GM18526 (cell line): Measurements from ENCODE around the gene ASCC1.

Source experiments
- POLR2A ChIP-seq: IDR thresholded peaks from 3 replicates; pipeline ENCODE4 v1.6.1; 2011; ENCODE audit not compliant: insufficient read length; ENCODE audit errors: extremely low read depth

ASCC1 gene

GRCh38 chr10:72201293-72201692 is 14.8 kb downstream of the ASCC1 start:
- TF ChIP-seq POLR2A: no peak

DNA sequence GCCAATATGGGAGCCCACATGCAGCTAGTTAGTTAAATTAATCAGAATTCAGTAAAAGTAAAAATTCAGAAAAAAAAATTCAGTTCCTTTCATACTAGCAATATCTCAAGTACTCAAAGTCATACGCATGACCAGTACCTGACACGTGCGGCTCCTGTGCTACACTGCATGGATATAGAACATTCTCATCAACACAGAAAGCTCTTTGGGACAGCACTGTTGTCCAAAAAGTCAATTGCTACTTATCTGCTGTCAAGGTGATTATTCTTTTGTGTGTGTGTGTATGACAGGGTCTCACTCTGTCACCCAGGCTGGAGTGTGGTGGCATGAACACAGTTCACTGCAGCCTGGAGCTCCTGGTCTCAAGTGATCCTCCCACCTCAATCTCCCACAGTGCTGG is 15.2 kb downstream of the ASCC1 start:
- TF ChIP-seq POLR2A: no peak

- TF ChIP-seq POLR2A: no peak
These were observed 21.1 kb downstream of the ASCC1 start for GRCh38 chr10:72194949-72195348.

DNA sequence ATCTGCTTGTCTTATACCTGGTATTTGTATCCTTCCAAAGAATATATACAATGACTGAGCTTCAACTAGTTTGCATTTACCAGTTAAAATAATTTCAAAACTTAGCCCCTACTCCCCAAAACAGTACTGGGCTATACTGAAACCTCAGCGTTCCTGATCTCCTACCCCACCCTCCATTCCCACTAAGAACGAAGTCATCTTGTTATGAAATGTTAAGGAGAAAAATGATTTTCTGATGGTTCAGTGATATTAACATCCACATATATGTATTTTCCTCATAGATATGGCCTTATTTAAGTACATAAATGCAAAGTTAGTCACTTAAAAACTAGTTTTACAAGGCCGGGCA is 29.1 kb downstream of the ASCC1 start:
- TF ChIP-seq POLR2A: no peak

DNA sequence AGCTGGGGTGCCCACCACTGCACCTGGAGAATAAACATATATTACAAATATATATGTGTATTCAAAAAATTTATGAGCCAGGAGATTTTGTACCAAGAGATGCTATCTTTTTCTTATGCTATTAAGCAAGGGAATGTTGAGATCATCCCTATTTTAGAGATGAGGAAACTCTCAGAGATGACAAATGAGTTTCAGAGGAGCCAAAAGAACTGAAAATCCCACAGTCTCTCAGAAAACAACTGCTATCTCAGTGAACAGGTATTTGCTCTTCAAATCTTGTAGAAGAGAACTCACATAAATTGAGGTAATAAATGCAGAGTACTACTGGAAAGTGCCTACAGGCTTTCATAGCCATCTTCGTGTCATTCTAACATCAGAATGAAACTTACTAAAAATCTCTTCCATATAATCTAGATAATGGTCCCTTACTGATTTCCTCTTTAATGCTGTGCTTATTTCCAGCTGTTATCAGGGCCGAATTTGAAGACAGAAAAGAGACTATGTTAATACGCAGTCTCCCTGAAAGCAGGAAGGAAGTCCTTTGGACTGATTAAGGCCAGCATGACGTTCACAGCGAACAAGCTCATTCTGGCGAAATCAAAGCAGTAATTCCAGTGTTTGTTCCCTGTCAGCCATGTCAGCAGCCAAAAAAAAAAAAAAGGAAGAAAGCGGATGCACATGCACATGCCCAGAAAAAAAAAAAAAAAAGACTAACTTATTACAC is 29.7 kb downstream of the ASCC1 start:
- TF ChIP-seq POLR2A: no peak

GRCh38 chr10:72184156-72184555 is 31.9 kb downstream of the ASCC1 start:
- TF ChIP-seq POLR2A: no peak

- TF ChIP-seq POLR2A: no peak
These were observed 38.6 kb downstream of the ASCC1 start for GRCh38 chr10:72177454-72177853.

GRCh38 chr10:72176701-72177100 is 39.4 kb downstream of the ASCC1 start:
- no peak for TF ChIP-seq POLR2A

DNA sequence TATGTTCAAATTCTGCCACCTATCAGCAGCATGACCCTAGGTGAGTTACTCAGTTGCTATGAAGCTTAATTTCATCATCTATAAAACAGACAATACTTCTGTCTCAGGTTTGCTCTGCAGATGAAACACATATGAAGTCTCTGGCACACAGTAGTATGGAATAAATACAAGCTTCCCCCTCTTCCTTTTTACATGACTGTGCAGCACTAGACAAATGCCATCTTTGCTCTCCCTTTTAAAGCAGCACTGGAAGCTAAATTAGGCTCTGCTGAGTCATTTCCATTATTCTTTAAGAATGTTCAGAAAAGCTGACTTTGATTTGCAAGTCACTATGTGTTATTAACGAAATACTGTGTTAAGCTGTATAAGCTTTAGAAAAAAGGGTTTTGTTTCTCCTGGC is 40.9 kb downstream of the ASCC1 start:
- TF ChIP-seq POLR2A: no peak

- no peak for TF ChIP-seq POLR2A
These were observed 41.8 kb downstream of the ASCC1 start for GRCh38 chr10:72174297-72174662.

GRCh38 chr10:72173619-72174296 is 42.3 kb downstream of the ASCC1 start:
- no peak for TF ChIP-seq POLR2A

DNA sequence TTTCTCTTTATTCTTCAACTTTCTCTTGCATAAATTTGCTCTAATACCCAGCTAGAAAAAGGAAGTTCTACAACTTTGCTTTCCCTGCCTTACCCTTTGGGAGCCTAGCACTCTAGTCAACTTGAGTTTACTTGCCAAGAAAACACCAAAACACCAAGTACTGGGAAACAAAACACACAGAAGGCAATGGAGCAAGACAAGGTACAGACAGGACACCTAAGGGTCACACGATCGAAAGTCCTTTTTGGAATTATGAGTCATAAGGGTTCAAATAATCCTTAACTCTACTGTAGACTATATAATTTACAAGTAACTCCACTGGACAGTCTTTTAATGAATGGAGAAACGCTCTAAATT is 42.8 kb downstream of the ASCC1 start:
- TF ChIP-seq POLR2A: no peak

DNA sequence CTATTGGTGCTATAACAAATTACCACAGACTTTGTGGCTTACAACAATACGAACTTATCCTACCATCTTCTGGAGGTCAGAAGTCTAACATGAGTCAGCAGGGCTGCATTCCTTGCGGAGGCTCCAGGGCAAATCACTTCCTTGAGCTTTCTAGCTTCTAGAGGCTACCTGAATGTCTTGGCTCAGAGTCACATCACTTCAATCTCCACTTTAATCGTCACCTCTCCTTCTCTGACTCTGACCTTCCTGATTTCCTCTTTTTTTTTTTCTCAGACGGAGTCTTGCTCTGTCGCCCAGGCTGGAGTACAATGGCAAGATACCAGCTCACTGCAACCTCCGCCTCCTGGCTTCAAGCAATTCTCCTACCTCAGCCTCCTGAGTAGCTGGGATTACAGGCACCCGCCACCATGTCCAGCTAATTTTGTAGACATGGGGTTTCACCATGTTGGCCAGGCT is 44.9 kb downstream of the ASCC1 start:
- no peak for TF ChIP-seq POLR2A

GRCh38 chr10:72170733-72171132 is 45.3 kb downstream of the ASCC1 start:
- no peak for TF ChIP-seq POLR2A

- TF ChIP-seq POLR2A: no peak
These were observed 45.8 kb downstream of the ASCC1 start for GRCh38 chr10:72170263-72170662.

DNA sequence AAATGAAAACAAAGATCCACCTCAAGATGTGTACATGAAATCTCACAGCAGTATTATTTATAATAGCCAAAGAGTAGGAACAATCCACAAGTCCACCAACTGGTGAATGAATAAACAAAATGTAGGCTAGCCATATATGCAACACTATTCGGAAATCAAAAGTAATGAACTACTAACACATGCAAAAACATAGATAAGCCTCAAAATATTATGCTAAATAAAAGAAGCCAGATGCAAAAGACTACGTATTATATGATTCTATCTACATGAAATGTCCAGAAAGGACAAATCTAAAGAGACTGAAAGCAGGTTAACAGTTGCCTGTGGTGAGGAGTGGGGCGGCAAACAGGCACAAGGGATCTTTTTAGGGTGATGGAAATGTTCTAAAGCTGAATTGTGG is 49.0 kb downstream of the ASCC1 start:
- TF ChIP-seq POLR2A: no peak

GRCh38 chr10:72164617-72165016 is 51.5 kb downstream of the ASCC1 start:
- TF ChIP-seq POLR2A: no peak
